Measurements from ENCODE around the gene LPAR1. TPM values are rescaled to one million over a fixed set of nuclear protein-coding genes. Genes with fewer than 3 reads are reported as not detected.

LPAR1 gene
- total RNA-seq, 1 experiment from 2014 or later: 11.0 TPM

- H3K27ac ChIP-seq (ENCODE audit: low read length): no peak overlapping the region
- BruUV-seq (replicated peaks): no TSS peak
- no peak for ATAC-seq
- H3K4me3 ChIP-seq (ENCODE audit: low read depth in 2 of 2, low read length in 2 of 2): no peak overlapping the region
- intact Hi-C loops (cut with micrococcal nuclease; ENCODE audit: unreplicated experiment): no loop called here
- H3K27me3 ChIP-seq (ENCODE audit: control insufficient read depth, insufficient read depth, low read length): no peaks in the 10 kb centered on the region
- ChIA-PET POLR2A (no interaction called here), CTCF (no interaction called here)
- no peaks in the 10 kb centered on the region for H3K9me3 ChIP-seq (ENCODE audit: control insufficient read depth, insufficient read depth, low read depth, low read length)
- TF ChIP-seq TCF7L2 (IDR thresholded peaks at IDR 0.05; ENCODE audit: low read depth, low read length) (no peak), CTCF (IDR thresholded peaks at IDR 0.05) (no peak), SIN3A (IDR thresholded peaks at IDR 0.05; ENCODE audit: borderline replicate concordance, insufficient read depth, low read depth, low read length) (no peak), POLR2AphosphoS5 (IDR thresholded peaks at IDR 0.05; ENCODE audit: low read depth, low read length) (no peak)
- TF ChIP-seq, protein P1, sequence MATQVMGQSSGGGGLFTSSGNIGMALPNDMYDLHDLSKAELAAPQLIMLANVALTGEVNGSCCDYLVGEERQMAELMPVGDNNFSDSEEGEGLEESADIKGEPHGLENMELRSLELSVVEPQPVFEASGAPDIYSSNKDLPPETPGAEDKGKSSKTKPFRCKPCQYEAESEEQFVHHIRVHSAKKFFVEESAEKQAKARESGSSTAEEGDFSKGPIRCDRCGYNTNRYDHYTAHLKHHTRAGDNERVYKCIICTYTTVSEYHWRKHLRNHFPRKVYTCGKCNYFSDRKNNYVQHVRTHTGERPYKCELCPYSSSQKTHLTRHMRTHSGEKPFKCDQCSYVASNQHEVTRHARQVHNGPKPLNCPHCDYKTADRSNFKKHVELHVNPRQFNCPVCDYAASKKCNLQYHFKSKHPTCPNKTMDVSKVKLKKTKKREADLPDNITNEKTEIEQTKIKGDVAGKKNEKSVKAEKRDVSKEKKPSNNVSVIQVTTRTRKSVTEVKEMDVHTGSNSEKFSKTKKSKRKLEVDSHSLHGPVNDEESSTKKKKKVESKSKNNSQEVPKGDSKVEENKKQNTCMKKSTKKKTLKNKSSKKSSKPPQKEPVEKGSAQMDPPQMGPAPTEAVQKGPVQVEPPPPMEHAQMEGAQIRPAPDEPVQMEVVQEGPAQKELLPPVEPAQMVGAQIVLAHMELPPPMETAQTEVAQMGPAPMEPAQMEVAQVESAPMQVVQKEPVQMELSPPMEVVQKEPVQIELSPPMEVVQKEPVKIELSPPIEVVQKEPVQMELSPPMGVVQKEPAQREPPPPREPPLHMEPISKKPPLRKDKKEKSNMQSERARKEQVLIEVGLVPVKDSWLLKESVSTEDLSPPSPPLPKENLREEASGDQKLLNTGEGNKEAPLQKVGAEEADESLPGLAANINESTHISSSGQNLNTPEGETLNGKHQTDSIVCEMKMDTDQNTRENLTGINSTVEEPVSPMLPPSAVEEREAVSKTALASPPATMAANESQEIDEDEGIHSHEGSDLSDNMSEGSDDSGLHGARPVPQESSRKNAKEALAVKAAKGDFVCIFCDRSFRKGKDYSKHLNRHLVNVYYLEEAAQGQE (IDR thresholded peaks at IDR 0.05; ENCODE audit: insufficient read depth in 1 of 2, low read depth in 2 of 2, low read length in 1 of 2): no peak
- H3K4me1 ChIP-seq (ENCODE audit: control insufficient read depth, insufficient read depth, low read length): no peaks in the 10 kb centered on the region
- no peak for DNase-seq (ENCODE audit: low read depth, low spot score)
- in situ Hi-C loops (cut with HindIII; ENCODE audit: low pct_unique_long_range_greater_than_20kb, low sequenced_read_pairs): no loop called here
- H3K36me3 ChIP-seq (ENCODE audit: control insufficient read depth, insufficient read depth, low read length): no peaks in the 10 kb centered on the region
Measured at GRCh38 chr9:110939047-110939446, 99.2 kb downstream of the LPAR1 start.

GRCh38 chr9:110938242-110938641, 100.0 kb downstream of the LPAR1 start:
- Histone ChIP-seq H3K36me3 (ENCODE audit: control insufficient read depth, insufficient read depth, low read length) (no peaks in the 10 kb centered on the region), H3K4me3 (ENCODE audit: low read depth in 2 of 2, low read length in 2 of 2) (no peak overlapping the region), H3K4me1 (ENCODE audit: control insufficient read depth, insufficient read depth, low read length) (no peaks in the 10 kb centered on the region), H3K9me3 (ENCODE audit: control insufficient read depth, insufficient read depth, low read depth, low read length) (no peaks in the 10 kb centered on the region), H3K27ac (ENCODE audit: low read length) (no peak overlapping the region), H3K27me3 (ENCODE audit: control insufficient read depth, insufficient read depth, low read length) (no peaks in the 10 kb centered on the region)
- in situ Hi-C loops (cut with HindIII; ENCODE audit: low pct_unique_long_range_greater_than_20kb, low sequenced_read_pairs): no loop called here
- DNase-seq (ENCODE audit: low read depth, low spot score) (no peak), ATAC-seq (no peak)
- TF ChIP-seq POLR2AphosphoS5 (IDR thresholded peaks at IDR 0.05; ENCODE audit: low read depth, low read length): no peak
- TF ChIP-seq TCF7L2 (IDR thresholded peaks at IDR 0.05; ENCODE audit: low read depth, low read length): no peak
- TF ChIP-seq, protein P1 (IDR thresholded peaks at IDR 0.05; ENCODE audit: insufficient read depth in 1 of 2, low read depth in 2 of 2, low read length in 1 of 2): no peak
- no peak for TF ChIP-seq CTCF (IDR thresholded peaks at IDR 0.05)
- intact Hi-C loops (cut with micrococcal nuclease; ENCODE audit: unreplicated experiment): no loop called here
- ChIA-PET POLR2A (no interaction called here), CTCF (no interaction called here)
- BruUV-seq (replicated peaks): no TSS peak

Data from Panc1 (cell line).